Stomach (tissue), 4 donors: Measurements from ENCODE around the gene ATP2A2.

Source experiments
- EP300 ChIP-seq: sonication (generic); formaldehyde crosslinking; IDR thresholded peaks from one replicate; pipeline ENCODE4 v1.6.1; 2017; ENCODE audit warnings: antibody characterized with exemption
- POLR2A ChIP-seq, 4 donors: fragments of 450-650 bp; IDR thresholded peaks; one replicate each; pipeline ENCODE4 v1.6.1; 2016; ENCODE audit warnings: antibody characterized with exemption in 4 of 4, control low read depth in 2 of 4, mild to moderate bottlenecking in 1 of 4, moderate library complexity in 1 of 4
- POLR2AphosphoS5 ChIP-seq, 3 donors: sonication (generic); formaldehyde crosslinking; IDR thresholded peaks; one replicate each; pipeline ENCODE4 v1.6.1; 2016; ENCODE audit warnings: antibody characterized with exemption in 3 of 3
- TF ChIP-seq, protein P1 (sequence below), 7 experiments: fragments of 450-650 bp in 4 of 7; fragments of 200-600 bp in 3 of 7; sonication (generic) in 3 of 7; IDR thresholded peaks; one replicate each; pipeline ENCODE4 v1.5.1; 2016 to 2019; ENCODE audit warnings: antibody characterized with exemption in 7 of 7, control low read depth in 2 of 7, mild to moderate bottlenecking in 1 of 7

DNA sequence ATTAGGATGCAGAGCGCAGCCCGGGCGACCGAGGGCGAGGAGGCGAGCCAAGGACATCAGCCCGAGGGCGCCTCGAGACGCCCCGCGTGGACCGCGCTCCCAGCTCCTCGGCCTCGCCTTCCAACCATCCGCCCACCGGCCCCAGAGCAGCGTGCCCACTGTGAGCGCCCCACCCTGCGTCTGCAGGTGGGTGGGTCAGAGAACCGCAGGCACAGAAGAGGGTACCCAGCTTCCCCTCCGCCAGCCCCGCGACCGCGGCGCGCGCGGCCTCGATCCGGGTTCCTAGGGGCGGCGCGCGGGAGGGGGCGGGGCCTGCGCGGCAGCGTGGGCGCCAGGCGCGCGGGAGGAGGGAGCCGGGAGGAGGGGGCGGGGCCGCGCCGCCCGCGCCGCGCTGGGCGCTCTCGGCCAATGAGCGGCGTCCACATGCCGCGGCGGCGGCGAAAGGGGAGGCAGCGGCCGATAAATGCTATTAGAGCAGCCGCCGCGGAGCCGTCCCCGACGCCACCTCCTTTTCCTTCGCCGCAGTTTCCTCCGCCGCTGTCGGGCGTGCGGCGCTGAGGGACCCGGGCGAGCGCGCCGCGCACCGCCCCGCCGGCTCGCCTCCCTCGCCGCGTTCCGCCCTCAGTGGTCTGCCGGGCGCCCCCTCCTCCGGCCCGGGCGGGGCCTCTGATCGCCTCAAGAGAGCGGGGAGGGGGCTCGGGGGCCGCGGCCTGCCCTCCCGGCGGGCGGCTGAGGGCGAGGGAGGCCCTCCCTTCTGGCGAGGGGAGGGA, at the start of gene ATP2A2:
- no peak for TF ChIP-seq EP300
- TF ChIP-seq, protein P1, sequence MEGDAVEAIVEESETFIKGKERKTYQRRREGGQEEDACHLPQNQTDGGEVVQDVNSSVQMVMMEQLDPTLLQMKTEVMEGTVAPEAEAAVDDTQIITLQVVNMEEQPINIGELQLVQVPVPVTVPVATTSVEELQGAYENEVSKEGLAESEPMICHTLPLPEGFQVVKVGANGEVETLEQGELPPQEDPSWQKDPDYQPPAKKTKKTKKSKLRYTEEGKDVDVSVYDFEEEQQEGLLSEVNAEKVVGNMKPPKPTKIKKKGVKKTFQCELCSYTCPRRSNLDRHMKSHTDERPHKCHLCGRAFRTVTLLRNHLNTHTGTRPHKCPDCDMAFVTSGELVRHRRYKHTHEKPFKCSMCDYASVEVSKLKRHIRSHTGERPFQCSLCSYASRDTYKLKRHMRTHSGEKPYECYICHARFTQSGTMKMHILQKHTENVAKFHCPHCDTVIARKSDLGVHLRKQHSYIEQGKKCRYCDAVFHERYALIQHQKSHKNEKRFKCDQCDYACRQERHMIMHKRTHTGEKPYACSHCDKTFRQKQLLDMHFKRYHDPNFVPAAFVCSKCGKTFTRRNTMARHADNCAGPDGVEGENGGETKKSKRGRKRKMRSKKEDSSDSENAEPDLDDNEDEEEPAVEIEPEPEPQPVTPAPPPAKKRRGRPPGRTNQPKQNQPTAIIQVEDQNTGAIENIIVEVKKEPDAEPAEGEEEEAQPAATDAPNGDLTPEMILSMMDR (IDR thresholded peaks at IDR 0.05), result no peak
- peak; percentile 1 to 97 (median 95) for TF ChIP-seq POLR2AphosphoS5 (IDR thresholded peaks at IDR 0.05)
- peak in 1 of 4 donors; percentile 54 for TF ChIP-seq POLR2A (IDR thresholded peaks at IDR 0.05)
